Measurements from ENCODE around the gene VPS25. TPM values are rescaled to one million over a fixed set of nuclear protein-coding genes. Genes with fewer than 3 reads are reported as not detected.

The VPS25 gene
- total RNA-seq, 2 experiments from 2014 or later, result 78.4 to 84.1 TPM

DNA sequence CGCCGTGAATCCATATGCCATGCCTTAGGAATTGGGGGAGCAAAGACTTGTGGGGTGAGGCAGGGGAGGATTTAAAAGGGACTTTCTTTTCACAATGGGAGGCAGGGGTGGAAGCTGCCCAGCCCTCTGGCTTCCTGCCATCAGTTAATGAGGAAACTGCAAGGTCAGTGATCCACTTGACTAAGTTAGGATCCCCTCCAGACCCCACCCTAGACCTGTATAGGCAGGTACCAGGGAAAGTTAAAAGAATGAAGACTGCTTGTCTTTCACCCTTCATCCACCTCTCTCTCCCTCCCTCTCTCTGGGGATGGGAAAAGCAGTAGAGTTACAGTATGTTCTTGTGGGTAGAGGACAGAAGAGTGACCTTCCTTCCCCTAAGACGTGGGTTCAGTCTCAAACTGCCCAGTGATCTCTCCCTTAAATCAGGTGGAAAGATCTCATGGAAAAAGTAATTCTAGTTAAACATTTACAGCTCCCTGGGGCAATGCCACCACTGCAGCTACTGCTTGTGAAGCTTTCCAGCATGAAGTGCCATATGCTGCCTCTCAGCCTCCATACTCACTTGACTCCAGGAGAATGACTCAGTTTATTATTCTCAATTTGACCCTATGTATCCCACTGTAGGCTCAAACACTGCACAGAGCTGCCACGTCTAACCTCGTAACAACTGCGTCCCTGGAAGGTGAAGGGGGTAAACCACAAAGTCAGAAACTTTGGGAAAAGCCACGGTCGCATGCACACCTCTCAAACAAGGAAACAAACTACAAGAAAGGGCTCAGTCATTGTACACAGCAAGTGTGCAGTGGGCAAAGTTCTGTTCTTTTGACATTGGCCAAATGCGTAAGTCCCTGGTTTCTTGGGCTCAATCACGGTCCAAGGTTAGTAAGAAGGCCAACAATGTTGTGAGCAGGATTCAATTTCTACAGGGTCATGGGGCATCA lies 24.1 kb downstream of the VPS25 start:
- intact Hi-C loops (cut with micrococcal nuclease; ENCODE audit: unreplicated experiment), result no loop called here

GRCh38 chr17:42798011-42798382 lies 24.7 kb downstream of the VPS25 start:
- Histone ChIP-seq H3K9me2 (ENCODE audit: insufficient read depth, low read length) (no peaks in the 10 kb centered on the region), H4K20me1 (ENCODE audit: insufficient read depth, low read length) (no peaks in the 10 kb centered on the region), H2AFZ (ENCODE audit: low read length) (peak overlapping the region; percentile 64; the same call in 1 of the 2 replicates), H3K36me3 (ENCODE audit: insufficient read depth, low read length) (no peaks in the 10 kb centered on the region), H3K4me3 (ENCODE audit: low read depth, low read length, poor library complexity, severe bottlenecking) (peak overlapping the region; percentile 76), H3K9me3 (ENCODE audit: low read length) (no peaks in the 10 kb centered on the region), H3K79me2 (ENCODE audit: insufficient read depth, low read depth, low read length) (no peaks in the 10 kb centered on the region), H3K27ac (ENCODE audit: low read depth, low read length, poor library complexity, severe bottlenecking) (no peak overlapping the region), H3K4me1 (ENCODE audit: insufficient read depth, low read length, poor library complexity, severe bottlenecking) (no peaks in the 10 kb centered on the region), H3K4me2 (ENCODE audit: low read length) (peak overlapping the region; percentile 67)
- intact Hi-C loops (cut with micrococcal nuclease; ENCODE audit: unreplicated experiment), result no loop called here
- TF ChIP-seq EZH2phosphoT487 (IDR thresholded peaks at IDR 0.05; ENCODE audit: borderline replicate concordance, low read depth, low read length), result no peak
- TF ChIP-seq, protein P1, sequence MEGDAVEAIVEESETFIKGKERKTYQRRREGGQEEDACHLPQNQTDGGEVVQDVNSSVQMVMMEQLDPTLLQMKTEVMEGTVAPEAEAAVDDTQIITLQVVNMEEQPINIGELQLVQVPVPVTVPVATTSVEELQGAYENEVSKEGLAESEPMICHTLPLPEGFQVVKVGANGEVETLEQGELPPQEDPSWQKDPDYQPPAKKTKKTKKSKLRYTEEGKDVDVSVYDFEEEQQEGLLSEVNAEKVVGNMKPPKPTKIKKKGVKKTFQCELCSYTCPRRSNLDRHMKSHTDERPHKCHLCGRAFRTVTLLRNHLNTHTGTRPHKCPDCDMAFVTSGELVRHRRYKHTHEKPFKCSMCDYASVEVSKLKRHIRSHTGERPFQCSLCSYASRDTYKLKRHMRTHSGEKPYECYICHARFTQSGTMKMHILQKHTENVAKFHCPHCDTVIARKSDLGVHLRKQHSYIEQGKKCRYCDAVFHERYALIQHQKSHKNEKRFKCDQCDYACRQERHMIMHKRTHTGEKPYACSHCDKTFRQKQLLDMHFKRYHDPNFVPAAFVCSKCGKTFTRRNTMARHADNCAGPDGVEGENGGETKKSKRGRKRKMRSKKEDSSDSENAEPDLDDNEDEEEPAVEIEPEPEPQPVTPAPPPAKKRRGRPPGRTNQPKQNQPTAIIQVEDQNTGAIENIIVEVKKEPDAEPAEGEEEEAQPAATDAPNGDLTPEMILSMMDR (conservative IDR thresholded peaks at IDR 0.05; ENCODE audit: low read length), result no peak
- POLR2A ChIA-PET, result interaction anchor here (0.6 to 1.1 kb wide), 2 partner anchors 24 to 325 kb away, joined by 3 read pairs; no protein-coding TSS in a partner anchor
- BruUV-seq (replicated peaks), result no TSS peak
- CTCF ChIA-PET (ENCODE audit: unreplicated experiment), result no interaction called here
- DNase-seq (ENCODE audit: low spot score), result no peak

More for the DNA sequence above, 24.1 kb downstream of the VPS25 start:
- Histone ChIP-seq H2AFZ (ENCODE audit: low read length) (no peak overlapping the region), H3K4me1 (ENCODE audit: insufficient read depth, low read length, poor library complexity, severe bottlenecking) (no peaks in the 10 kb centered on the region), H3K27ac (ENCODE audit: low read depth, low read length, poor library complexity, severe bottlenecking) (no peak overlapping the region), H3K36me3 (ENCODE audit: insufficient read depth, low read length) (no peaks in the 10 kb centered on the region), H3K4me2 (ENCODE audit: low read length) (peak overlapping the region; percentile 67), H3K9me3 (ENCODE audit: low read length) (no peaks in the 10 kb centered on the region), H3K9me2 (ENCODE audit: insufficient read depth, low read length) (no peaks in the 10 kb centered on the region), H4K20me1 (ENCODE audit: insufficient read depth, low read length) (no peaks in the 10 kb centered on the region), H3K4me3 (ENCODE audit: low read depth, low read length, poor library complexity, severe bottlenecking) (peak overlapping the region; percentile 76), H3K79me2 (ENCODE audit: insufficient read depth, low read depth, low read length) (no peaks in the 10 kb centered on the region)
- BruUV-seq (replicated peaks), result no TSS peak
- no peak for TF ChIP-seq EZH2phosphoT487 (IDR thresholded peaks at IDR 0.05; ENCODE audit: borderline replicate concordance, low read depth, low read length)
- TF ChIP-seq, protein P1 (conservative IDR thresholded peaks at IDR 0.05; ENCODE audit: low read length), result no peak
- DNase-seq (ENCODE audit: low spot score), result no peak
- ChIA-PET CTCF (ENCODE audit: unreplicated experiment) (no interaction called here), POLR2A (interaction anchor here (0.6 kb wide), 1 partner anchor 324 kb away, joined by 3 read pairs; no protein-coding TSS in a partner anchor)

Data from OCI-LY7 (cell line).